GM19467 (cell line): ENCODE results near the gene FSTL3.

Experiments
- ATAC-seq: cut with Tn5 transposase; IDR thresholded peaks from one replicate; pipeline ENCODE4 v1.9.1; 2021; ENCODE audit warnings: mild to moderate bottlenecking, moderate library complexity; ENCODE audit not compliant: unreplicated experiment

The FSTL3 gene

DNA sequence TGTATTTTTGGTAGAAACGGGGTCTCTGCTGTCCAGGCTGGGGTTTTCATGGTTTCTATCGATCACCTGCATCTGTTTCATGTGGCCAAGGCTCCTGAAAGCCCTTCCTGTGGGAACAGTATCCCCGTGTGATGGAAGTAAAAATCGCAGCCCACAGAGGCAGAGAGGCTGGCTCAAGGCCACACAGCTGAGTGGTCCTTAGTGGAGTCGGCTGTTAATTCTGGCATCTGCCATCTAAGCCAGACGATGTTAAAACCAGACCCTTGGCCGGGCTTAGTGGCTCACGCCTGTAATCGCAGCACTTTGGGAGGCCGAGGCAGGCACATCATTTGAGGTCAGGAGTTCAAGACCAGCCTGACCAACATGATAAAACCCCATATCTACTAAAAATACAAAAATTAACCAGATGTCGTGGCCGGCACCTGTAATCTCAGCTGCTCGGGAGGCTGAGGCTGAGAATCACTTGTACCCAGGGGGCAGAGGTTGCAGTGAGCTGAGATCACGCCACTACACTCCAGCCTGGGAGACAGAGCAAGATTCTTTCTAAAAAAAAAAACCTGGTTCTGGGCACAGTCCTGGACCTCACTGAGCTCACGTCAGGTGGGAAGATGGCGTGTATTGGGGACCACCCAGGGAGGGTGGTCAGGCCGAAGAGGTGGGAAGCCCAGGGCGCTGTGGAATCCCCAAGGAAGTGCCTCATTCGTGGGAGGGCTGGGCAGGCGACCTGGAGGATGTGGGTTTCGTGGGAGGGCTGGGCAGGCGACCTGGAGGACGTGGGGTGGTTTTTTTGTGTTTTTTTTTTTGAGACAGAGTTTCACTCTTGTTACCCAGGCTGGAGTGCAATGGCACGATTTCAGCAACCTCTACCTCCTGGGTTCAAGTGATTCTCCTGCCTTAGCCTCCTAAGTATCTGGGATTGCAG, 56.2 kb downstream of the FSTL3 start:
- ATAC-seq, result no peak
